ENCODE results near the gene XRN1.

DNA sequence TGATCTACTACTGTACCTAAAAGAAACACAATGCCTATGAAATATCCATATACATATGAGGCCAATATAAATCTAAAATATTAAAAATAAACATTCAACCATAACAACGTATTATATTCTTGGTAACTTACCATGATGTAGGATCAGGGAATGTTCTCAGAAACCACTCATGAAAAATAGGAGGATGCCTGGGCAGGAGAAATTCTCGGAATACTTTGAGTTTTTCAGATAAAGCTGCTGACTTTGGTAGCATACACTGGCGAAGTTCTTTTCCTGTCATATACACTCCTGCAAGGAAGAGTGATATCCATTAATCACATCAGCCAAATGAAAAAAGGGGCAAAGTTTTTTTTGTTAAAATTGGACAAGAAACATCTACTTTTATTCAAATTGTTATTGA, 11.3 kb upstream of the XRN1 start:
- TF ChIP-seq, protein P1, sequence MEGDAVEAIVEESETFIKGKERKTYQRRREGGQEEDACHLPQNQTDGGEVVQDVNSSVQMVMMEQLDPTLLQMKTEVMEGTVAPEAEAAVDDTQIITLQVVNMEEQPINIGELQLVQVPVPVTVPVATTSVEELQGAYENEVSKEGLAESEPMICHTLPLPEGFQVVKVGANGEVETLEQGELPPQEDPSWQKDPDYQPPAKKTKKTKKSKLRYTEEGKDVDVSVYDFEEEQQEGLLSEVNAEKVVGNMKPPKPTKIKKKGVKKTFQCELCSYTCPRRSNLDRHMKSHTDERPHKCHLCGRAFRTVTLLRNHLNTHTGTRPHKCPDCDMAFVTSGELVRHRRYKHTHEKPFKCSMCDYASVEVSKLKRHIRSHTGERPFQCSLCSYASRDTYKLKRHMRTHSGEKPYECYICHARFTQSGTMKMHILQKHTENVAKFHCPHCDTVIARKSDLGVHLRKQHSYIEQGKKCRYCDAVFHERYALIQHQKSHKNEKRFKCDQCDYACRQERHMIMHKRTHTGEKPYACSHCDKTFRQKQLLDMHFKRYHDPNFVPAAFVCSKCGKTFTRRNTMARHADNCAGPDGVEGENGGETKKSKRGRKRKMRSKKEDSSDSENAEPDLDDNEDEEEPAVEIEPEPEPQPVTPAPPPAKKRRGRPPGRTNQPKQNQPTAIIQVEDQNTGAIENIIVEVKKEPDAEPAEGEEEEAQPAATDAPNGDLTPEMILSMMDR (conservative IDR thresholded peaks at IDR 0.05), result no peak
- no peak for TF ChIP-seq EZH2 (IDR thresholded peaks at IDR 0.05; ENCODE audit: low read depth)

Measured in PC-9 (cell line).